NCI-H345 treated with DMSO at 0.1 percent for 48 hours (cell line): ENCODE data around the gene CACNA2D3.
A peak's percentile ranks its signal among the peaks of the same experiment; 100 is the strongest.
"Not testable (repeated sequence)": the region's sequence is repeated elsewhere in the genome, so short reads cannot be mapped to it uniquely, and the experiment has no call there.

Experiments
- DNase-seq: peaks from one replicate; lab custom pipeline; 2025; ENCODE audit not compliant: unreplicated experiment; lab: John Stamatoyannopoulos, UW

The CACNA2D3 gene

DNA sequence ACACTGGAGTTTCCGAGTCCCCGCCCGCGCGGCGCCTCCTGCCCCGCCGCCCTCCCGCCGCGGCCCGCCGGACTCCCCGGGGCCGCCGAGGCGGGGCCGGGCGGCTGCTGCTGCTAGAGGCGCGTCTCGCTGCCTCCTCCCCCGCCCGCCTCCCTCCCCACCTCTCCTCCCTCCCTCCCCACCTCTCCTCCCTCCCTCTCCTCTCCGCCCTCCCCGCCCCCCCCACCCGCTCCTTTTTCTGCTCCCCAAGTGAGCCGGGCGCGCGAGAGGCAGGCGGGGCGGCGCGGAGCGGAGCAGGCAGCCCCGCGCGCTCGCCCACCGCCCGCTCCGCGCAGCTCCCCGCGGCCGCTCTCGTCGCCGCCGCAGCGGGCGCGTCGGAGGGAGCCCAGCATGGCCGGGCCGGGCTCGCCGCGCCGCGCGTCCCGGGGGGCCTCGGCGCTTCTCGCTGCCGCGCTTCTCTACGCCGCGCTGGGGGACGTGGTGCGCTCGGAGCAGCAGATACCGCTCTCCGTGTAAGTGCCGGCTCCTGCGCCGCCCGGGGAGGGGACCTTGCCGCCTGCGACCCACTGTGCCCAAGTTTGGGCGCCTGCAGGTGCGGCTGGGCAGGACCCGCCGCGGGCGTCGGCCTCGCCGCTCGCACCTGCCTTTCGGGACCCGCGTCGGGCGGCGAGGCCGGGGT lies at the start of gene CACNA2D3:
TSS of gene CACNA2D3 (plus strand) at position 229 of the 679 bp plus-strand sequence.
- peak; percentile 34 for DNase-seq

- DNase-seq: no peak
Measured at GRCh38 chr3:54073386-54073785, 49.0 kb upstream of the CACNA2D3 start.

GRCh38 chr3:54079314-54079713 lies 43.0 kb upstream of the CACNA2D3 start:
- no peak for DNase-seq

DNA sequence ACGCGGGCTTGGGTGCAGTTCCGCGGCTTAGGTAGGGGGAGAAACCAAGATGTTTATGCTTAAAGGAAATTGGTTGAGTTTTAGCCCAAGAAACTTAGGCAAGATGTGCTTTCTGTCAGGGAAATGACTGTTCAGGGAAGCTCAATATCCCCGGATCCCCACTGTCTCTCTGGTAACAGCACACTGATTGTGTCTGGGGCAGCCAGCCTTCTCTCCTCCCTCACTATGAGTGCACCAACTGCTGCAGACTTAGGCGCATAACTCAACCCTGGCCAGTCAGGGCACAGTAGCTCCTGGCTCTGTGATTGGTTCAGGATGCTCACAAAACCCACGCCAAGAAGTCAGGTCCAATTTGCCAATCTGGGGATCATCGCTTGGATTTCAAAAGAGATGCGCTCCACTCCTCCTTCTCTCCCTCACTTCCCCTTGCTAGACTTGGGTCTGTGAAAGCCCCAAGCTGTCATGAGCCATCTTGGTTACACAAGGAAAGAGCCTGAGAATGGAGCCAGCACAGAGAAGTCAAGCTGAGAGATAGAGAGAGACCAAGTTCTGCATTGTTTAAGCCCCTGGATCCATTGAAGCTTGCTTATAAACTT lies 42.5 kb upstream of the CACNA2D3 start:
- DNase-seq: no peak

- no peak for DNase-seq
Measured at GRCh38 chr3:54083921-54084320, 38.4 kb upstream of the CACNA2D3 start.

- no peak for DNase-seq
Measured at GRCh38 chr3:54085936-54086335, 36.4 kb upstream of the CACNA2D3 start.

DNA sequence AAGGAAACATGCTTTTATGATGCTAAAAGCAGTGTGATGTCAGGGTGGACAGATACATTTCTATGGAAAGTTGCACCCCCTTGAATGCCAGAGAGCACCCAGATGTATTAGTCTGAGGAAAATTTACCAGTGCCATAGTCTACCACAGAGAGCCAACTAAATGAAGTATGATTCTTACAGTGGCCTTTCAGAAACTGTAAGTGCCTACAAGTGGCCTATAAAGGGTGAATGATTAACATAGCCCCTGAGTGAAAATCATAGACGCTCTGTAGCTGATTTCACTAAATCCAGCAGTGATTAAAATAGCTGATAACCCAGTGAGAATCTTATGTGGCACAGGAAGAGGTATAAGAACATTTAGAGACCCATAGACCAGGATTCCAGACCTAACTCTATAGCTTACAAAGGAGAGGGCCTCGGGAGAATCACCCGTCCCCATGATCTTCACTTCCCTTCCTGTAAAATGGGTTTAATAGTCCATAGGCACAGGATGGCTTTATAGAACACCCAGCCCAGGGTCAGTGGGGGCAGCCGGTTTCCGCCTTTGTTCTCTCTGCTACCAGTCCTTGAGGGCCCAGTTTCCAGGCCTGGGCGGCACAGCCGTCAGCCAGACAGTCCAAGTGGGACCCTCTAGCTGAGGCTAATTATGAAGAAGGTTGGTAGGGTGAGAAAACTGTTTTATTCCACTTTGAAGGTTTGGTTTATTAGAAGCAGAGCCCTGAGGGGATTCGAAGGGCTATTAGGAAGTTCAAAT lies 35.5 kb upstream of the CACNA2D3 start:
- DNase-seq: no peak

GRCh38 chr3:54087581-54088410 lies 34.6 kb upstream of the CACNA2D3 start:
- no peak for DNase-seq

DNA sequence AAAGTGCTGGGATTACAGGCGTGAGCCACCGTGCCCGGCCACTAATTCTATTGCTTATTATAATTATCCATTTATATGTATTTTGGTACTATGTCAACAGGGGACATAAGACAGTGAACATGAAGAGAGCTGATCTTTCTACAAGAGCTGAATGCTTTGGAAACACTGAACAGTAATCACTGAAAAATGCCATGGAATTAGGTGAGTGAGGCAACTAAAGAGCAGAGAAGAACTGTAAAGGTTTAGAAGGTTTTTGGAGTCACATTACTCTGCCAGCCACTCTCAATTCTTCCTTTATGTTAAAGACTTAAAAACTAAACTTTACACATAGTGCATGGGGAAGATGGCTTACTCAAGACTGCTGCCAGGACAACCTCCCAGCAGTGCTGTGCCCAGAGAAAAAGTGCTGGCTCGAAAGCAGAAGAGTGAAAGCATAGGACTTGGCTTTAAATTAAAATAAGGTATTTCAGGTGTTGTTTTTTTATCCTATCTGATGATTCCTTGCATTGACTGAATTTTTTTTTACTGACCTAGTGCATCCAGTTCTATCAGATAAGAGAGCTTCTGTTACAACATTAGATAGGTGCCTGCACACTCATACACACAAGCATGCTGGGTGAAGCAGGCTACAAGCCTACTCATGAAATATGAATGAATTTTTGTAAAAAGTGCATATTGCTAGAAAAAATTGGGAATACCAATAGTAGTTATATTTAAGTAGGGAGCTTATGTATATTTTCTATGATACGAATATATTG lies 28.7 kb upstream of the CACNA2D3 start:
- DNase-seq: no peak

GRCh38 chr3:54094926-54095325 lies 27.4 kb upstream of the CACNA2D3 start:
- DNase-seq: no peak

GRCh38 chr3:54099381-54099780 lies 23.0 kb upstream of the CACNA2D3 start:
- no peak for DNase-seq

DNA sequence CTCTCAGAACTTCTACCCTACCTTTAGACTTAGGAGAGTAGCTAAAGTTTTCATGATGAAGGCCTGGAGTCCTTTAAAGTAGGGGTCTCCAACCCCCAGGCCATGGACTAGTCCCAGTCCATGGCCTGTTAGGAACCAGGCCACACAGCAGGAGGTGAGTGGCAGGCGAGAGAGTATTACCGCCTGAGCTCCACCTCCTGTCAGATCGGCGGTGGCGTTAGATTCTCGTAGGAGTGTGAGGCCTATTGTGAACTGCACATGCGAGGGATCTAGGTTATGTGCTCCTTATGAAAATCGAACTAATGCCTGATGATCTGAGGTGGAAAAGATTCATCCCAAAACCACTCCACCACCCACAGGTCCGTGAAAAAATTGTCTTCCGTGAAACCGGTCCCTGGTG lies 18.3 kb upstream of the CACNA2D3 start:
- no peak for DNase-seq

DNA sequence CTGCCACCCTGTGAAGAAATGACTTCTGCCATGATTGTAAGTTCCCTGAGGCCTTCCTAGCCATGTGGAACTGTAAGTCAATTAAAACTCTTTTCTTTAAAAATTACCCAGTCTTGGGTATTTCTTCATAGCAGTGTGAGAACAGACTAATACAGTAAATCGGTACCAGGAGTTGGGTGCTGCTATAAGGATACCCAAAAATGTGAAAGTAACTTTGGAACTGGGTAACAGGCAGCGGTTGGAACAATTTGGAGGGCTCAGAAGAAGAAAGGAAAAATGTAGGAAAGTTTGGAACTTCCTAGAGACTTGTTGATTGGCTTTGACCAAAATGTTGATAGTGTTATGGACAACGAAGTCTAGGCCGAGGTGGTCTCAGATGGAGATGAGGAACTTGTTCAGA lies 6.2 kb upstream of the CACNA2D3 start:
- DNase-seq: not testable (repeated sequence)

DNA sequence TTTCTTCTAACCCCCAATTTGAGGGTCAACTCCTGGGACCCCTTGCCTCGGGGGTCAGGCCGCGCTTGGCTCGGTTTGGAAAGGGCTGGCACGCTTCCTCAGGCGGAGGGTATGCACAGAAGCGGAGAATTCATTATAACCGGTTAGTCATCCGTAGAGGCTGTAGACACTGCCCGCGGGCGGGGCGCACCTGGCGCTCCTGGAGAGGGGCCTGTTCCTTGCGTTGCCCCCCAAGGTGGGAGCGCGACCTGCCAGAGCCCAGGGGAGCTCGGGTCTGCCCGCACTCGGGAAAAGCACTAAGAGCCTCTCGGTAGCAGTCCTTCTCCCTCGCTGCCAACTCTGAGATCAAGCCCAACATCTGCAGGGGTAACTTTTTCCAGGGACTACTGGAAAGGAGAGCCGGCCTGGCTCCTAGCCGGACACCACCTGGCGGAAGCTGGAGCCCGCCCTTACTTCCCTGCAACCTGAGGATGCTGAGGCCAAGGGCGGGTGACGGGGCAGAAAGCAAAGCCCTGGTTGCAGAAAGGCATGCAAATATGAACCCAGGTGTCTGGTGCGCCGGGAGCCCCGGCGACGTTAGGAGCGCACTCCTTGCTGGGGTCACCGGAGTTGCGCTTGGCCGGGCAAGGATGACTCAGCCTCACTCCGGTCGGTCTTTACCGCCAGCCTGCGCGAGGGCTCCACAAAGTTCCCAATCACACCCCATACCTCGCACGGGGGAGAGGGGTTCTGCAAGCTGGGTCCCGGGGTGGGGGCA lies 1.5 kb upstream of the CACNA2D3 start:
- DNase-seq: no peak

DNA sequence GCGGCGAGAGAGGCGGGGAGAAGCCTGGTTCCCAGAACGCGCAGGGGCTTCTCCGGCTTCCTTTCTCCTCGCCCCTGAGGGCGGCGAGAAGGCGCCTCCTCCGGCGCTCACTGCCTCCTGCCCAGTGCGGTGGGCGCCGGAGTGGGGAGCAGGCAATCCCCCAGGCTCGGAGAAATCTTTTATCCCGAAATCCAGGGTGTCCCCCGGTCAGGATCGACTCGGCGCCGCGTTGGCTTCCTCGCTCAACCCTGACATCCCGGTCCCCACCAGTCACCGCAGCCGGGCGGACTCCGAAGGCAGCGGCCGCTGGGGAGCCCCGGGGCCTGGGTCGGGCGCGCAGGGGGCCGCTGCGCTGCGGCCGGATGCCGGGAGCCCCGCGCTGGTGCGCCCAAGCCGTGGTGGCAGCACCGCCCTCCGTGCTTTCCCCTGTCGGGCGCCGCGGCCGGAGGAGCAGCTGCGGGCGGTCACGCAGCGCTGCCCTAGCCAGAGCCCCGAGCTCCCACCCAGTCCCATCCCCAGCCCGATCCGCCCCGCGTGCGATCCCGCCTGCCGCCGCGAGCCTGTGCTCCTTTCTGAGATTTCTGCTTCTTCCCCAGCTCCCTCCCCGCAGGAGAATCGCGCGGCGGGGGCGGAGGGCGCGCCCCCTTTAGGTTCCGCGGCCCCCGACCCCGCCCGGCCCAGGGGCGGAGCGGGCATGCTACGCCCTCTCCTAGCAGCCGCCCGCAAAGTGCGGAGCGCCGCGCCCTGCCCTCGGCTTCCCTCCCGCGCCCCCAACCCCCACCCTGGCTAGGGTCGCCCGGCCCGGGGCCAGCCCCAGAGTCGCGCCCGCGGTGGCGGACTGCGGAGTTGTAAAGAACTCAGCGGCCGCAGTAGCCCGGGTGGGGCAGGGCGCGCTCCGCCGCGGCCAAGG lies 683 bp upstream of the CACNA2D3 start:
- no peak for DNase-seq

- DNase-seq: no peak
Measured at GRCh38 chr3:54123003-54123775, 837 bp downstream of the CACNA2D3 start.

GRCh38 chr3:54123776-54124196 lies 1.4 kb downstream of the CACNA2D3 start:
- peak; percentile 54 for DNase-seq

DNA sequence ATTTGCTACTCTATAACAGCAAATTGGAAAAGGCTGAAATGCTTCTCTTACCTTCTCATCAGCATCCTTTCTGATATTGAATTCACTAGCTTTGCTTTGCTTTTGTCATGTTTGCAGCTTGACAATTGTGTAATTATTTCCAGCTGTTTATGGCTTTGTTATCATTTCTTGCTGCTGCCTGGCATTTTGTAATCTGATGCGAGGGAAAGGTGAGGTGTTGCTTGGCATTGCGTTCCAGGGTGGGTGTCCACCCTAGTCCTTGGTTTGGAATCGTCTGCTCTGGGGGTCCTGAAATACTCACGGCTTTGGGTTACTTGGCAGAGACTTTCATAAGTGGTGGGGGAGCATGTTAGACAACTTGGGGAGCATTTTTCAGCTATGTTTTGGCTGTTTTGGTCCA lies 2.9 kb downstream of the CACNA2D3 start:
- no peak for DNase-seq
